CD4-positive, alpha-beta T cell (primary cell): Measurements from ENCODE around the gene VPREB1. TPM values are rescaled to one million over a fixed set of nuclear protein-coding genes. Genes with fewer than 3 reads are reported as not detected.
"Not testable (repeated sequence)": the region's sequence is repeated elsewhere in the genome, so short reads cannot be mapped to it uniquely, and the experiment has no call there.

ENCODE experiments used
- ATAC-seq: fragments of 200-7000 bp; cut with Tn5 transposase; one replicate; pipeline ENCODE4 v1.10.0; 2022; ENCODE audit warnings: mild to moderate bottlenecking; ENCODE audit not compliant: poor library complexity
- CTCF ChIA-PET: fragments of 350-600 bp; sonication (Branson Sonifier 250); formaldehyde crosslinking; loops from one replicate; lab custom pipeline; 2021; ENCODE audit warnings: antibody characterized with exemption, inconsistent platforms; lab: Charles Lee
- POLR2A ChIA-PET: fragments of 350-600 bp; sonication (Branson Sonifier 250); formaldehyde crosslinking; loops from one replicate; lab custom pipeline; 2021; ENCODE audit warnings: antibody characterized with exemption, inconsistent platforms; lab: Charles Lee
- DNase-seq, 14 experiments: peaks; one replicate each; pipeline ENCODE4 v3.0.0-alpha.2; 2013 to 2020; ENCODE audit warnings: mixed read lengths in 2 of 14
- H3K27ac ChIP-seq, 2 donors: one replicate each; pipeline versions ENCODE4 v1.5.1 to v1.7.0; 2013; ENCODE audit warnings: low read length in 2 of 2, low read depth in 1 of 2, mild to moderate bottlenecking in 1 of 2
- H3K27me3 ChIP-seq, 2 experiments: 1 replicate in 1 of 2; 2 replicates in 1 of 2; pipeline versions ENCODE4 v1.6.1 to v1.7.0; 2013; ENCODE audit warnings: low read length in 2 of 2, control low read depth in 1 of 2, mild to moderate bottlenecking in 1 of 2, moderate library complexity in 1 of 2; ENCODE audit not compliant: insufficient read depth in 2 of 2, control insufficient read depth in 1 of 2
- H3K36me3 ChIP-seq: one replicate; pipeline ENCODE4 v1.6.1; 2013; ENCODE audit warnings: low read length, control low read depth; ENCODE audit not compliant: insufficient read depth
- H3K4me1 ChIP-seq: one replicate; pipeline ENCODE4 v1.6.1; 2013; ENCODE audit warnings: low read length, control low read depth; ENCODE audit not compliant: insufficient read depth
- H3K4me3 ChIP-seq: one replicate; pipeline ENCODE4 v1.5.1; 2013; ENCODE audit warnings: mild to moderate bottlenecking, low read length, moderate library complexity
- H3K9me3 ChIP-seq, 2 experiments: 1 replicate in 1 of 2; 2 replicates in 1 of 2; pipeline versions ENCODE4 v1.6.1 to v1.7.0; 2013; ENCODE audit warnings: low read length in 2 of 2, mild to moderate bottlenecking in 2 of 2, control low read depth in 1 of 2, moderate library complexity in 1 of 2; ENCODE audit not compliant: control insufficient read depth in 1 of 2, insufficient read depth in 1 of 2
- H3K27ac Mint-ChIP-seq: one replicate; pipeline ENCODE4 v1.8.0; 2020; ENCODE audit warnings: mixed read lengths
- H3K27me3 Mint-ChIP-seq: one replicate; pipeline ENCODE4 v1.8.0; 2021; ENCODE audit warnings: mixed read lengths
- H3K36me3 Mint-ChIP-seq: one replicate; pipeline ENCODE4 v1.8.0; 2021; ENCODE audit warnings: low read depth, mixed read lengths
- H3K4me1 Mint-ChIP-seq: one replicate; pipeline ENCODE4 v1.8.0; 2021; ENCODE audit warnings: low read depth, mixed read lengths
- H3K4me3 Mint-ChIP-seq: one replicate; pipeline ENCODE4 v1.8.0; 2020; ENCODE audit warnings: mild to moderate bottlenecking, mixed read lengths
- H3K9me3 Mint-ChIP-seq: one replicate; pipeline ENCODE4 v1.8.0; 2020; ENCODE audit warnings: mixed read lengths
- intact Hi-C, 2 experiments: fragments of 100-400 bp; cut with DNase I in 1 of 2; cut with micrococcal nuclease in 1 of 2; formaldehyde crosslinking; loops; one replicate each; pipeline versions ENCODE4 v1.15.1 to v1.9.0; 2023 to 2025; cut with DNase I, micrococcal nuclease
- total RNA-seq, 174 experiments: library from RNA in 2 of 174; stranded (reverse) in 2 of 174; gene quantifications; one replicate each; pipeline ENCODE4 v1.2.3 and lab custom pipeline; 2021 to 2026
- TF ChIP-seq, protein P1 (sequence below): fragments of 200-600 bp; IDR thresholded peaks from one replicate; pipeline ENCODE4 v1.8.0; 2022; ENCODE audit warnings: antibody characterized with exemption, mild to moderate bottlenecking

Gene VPREB1
- total RNA-seq, 2 experiments from 2014 or later: not detected

DNA sequence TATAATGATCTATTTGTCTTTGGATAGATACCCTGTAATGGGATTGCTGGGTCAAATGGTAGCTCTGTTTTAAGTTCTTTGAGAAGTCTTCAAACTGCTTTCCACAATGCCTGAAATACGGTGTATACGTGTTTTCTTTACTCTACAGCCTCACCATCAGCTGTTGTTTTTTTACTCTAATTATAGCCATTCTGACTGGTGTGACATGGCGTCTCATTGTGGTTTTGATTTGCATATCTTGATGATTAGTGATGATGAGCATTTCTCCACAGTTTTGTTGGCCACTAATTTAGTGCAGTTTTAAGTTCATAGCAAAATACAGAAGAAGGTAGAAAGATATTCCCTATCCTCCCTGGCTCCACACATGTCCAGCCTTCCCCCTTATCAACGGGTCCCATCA, 26.3 kb upstream of the VPREB1 start:
- intact Hi-C loops: no loop called here
- Mint-ChIP-seq H3K4me1 (no peaks in the 10 kb centered on the region), H3K36me3 (no peaks in the 10 kb centered on the region), H3K9me3 (no peaks in the 10 kb centered on the region), H3K4me3 (no peak overlapping the region), H3K27me3 (no peaks in the 10 kb centered on the region), H3K27ac (no peak overlapping the region)
- Histone ChIP-seq H3K9me3 (no peaks in the 10 kb centered on the region), H3K27me3 (no peaks in the 10 kb centered on the region), H3K27ac (no peak overlapping the region), H3K4me3 (no peak overlapping the region), H3K36me3 (no peaks in the 10 kb centered on the region), H3K4me1 (no peaks in the 10 kb centered on the region)
- ATAC-seq: no peak
- no peak for DNase-seq
- CTCF ChIA-PET: no interaction called here
- TF ChIP-seq, protein P1, sequence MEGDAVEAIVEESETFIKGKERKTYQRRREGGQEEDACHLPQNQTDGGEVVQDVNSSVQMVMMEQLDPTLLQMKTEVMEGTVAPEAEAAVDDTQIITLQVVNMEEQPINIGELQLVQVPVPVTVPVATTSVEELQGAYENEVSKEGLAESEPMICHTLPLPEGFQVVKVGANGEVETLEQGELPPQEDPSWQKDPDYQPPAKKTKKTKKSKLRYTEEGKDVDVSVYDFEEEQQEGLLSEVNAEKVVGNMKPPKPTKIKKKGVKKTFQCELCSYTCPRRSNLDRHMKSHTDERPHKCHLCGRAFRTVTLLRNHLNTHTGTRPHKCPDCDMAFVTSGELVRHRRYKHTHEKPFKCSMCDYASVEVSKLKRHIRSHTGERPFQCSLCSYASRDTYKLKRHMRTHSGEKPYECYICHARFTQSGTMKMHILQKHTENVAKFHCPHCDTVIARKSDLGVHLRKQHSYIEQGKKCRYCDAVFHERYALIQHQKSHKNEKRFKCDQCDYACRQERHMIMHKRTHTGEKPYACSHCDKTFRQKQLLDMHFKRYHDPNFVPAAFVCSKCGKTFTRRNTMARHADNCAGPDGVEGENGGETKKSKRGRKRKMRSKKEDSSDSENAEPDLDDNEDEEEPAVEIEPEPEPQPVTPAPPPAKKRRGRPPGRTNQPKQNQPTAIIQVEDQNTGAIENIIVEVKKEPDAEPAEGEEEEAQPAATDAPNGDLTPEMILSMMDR: no peak
- POLR2A ChIA-PET: no interaction called here

DNA sequence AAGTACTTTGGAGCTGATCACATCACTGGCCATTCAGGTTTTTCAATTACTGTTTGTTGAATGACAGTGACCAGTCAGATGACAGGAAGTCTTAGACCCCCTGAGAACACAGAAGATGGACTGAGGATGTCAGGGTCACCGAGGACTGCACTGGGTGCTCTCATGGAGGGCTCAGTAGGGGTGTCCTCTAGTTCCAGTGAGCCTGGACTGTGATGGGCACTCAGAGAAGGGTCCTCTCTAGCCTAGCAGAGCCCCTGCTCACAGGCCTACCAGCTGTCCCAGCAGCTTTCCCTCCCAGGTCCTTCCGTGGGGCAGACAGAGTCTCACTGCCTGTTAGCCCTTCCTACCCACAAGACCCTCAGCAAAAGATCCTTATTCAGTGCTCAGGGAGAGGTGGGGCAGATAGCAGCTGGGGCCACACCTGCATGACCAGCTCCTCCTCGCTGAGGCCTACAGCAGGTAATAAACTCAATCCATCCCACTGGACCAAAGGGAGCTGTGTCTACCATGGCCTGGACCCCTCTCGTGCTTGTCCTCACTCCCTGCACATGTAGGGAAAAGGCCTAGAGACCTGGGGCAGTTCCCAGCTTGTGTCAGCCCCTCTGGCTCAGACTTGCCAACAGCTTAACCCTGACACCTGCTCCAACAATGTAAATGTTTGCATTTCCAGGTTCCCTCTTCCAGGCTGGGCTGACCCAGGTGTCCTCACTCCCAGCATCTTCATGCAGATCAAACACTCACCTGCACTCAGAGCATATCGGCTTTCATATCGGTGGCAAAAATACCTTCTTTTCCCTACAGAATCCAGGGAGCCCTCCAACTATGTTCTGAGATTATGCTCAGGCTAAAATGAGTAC, 25.2 kb upstream of the VPREB1 start:
- H3K27ac Mint-ChIP-seq: no peak overlapping the region

DNA sequence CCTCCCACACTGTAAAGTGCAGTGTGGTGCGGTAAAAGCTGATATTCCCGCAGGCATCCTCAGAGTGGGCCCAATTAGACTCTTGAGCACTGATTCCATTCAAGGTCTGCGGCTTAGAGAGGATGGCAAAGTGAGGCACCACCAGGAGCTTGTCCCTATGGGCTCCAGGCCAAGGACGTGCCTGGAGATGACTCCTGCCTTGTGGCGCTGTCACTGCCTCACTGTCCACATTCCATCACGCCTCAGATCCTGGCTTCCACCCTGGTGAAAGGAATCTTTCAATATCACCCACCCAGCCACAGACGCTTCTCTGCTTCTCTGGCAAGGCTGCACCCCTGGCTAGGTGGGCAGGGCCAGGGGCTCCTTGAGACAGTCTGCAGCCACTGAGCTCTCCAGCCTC, 23.5 kb upstream of the VPREB1 start:
- H3K4me3 ChIP-seq, intact Hi-C loops, H3K4me1 ChIP-seq, H3K27me3 ChIP-seq, H3K27ac ChIP-seq, ATAC-seq, CTCF ChIA-PET, H3K4me1 Mint-ChIP-seq, H3K27me3 Mint-ChIP-seq, H3K9me3 Mint-ChIP-seq, H3K36me3 ChIP-seq, H3K27ac Mint-ChIP-seq, POLR2A ChIA-PET, H3K36me3 Mint-ChIP-seq, H3K9me3 ChIP-seq, H3K4me3 Mint-ChIP-seq, DNase-seq: not testable (repeated sequence)

More for the DNA sequence above, 25.2 kb upstream of the VPREB1 start:
- DNase-seq: no peak
- Mint-ChIP-seq H3K4me3 (no peak overlapping the region), H3K27me3 (no peaks in the 10 kb centered on the region), H3K36me3 (no peaks in the 10 kb centered on the region), H3K4me1 (no peaks in the 10 kb centered on the region), H3K9me3 (no peaks in the 10 kb centered on the region)
- Histone ChIP-seq H3K27ac (no peak overlapping the region), H3K4me3 (no peak overlapping the region), H3K9me3 (no peaks in the 10 kb centered on the region), H3K4me1 (no peaks in the 10 kb centered on the region), H3K27me3 (no peaks in the 10 kb centered on the region), H3K36me3 (no peaks in the 10 kb centered on the region)
- no peak for ATAC-seq
- CTCF ChIA-PET: no interaction called here
- TF ChIP-seq, protein P1: no peak
- intact Hi-C loops: no loop called here
- POLR2A ChIA-PET: no interaction called here
